GM18870 (cell line): ENCODE results near the gene MIF.

Experiments used
- ATAC-seq: cut with Tn5 transposase; IDR thresholded peaks from one replicate; pipeline ENCODE4 v1.9.1; 2021; ENCODE audit warnings: moderate library complexity; ENCODE audit not compliant: unreplicated experiment

Gene MIF

GRCh38 chr22:23875801-23876200, 18.4 kb upstream of the MIF start:
- no peak for ATAC-seq

- ATAC-seq = no peak
These were observed 16.6 kb upstream of the MIF start for GRCh38 chr22:23877566-23877965.

- no peak for ATAC-seq
These were observed 16.0 kb upstream of the MIF start for GRCh38 chr22:23878219-23878618.

GRCh38 chr22:23882370-23882769, 11.8 kb upstream of the MIF start:
- no peak for ATAC-seq

GRCh38 chr22:23883658-23884057, 10.5 kb upstream of the MIF start:
- ATAC-seq = no peak

- no peak for ATAC-seq
These were observed 10.0 kb upstream of the MIF start for GRCh38 chr22:23884140-23884539.

DNA sequence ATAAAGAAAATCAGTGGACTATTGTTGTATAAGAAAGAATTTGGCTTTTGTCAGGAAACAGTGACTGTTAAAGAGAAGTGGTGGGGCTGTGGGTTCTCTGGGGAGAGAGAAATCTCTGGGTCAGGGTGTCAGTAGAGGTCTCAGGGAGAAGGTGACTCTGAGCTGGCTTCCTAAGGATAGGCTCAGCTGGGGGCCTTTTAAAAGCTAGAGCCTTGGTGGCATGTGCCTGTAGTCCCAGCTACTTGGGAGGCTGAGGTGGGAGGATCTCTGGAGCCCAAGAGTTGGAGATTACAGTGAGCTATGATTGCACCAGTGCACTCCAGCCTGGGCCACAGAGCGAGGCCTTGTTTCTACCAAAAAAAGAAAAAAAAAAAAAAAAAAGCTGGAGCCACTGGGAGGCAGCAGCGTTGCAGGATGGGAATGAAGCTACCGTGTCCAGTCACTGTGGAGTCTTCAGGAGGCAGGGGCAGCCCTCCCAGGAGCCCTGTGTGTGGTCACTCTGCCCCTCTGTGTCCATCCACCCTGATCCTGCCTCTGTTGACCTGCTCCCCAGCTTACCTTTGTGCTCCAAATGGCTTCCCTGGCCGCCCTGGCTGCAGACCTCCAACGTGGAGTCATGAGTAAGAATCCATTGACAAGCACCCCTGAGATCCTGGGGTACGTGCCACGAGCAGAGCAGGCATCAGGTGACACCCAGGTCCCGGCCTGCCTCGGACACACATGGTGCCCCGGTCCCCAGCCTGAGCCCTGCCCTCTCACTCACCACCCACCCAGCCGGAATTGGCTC, 5.4 kb upstream of the MIF start:
- no peak for ATAC-seq

GRCh38 chr22:23889620-23890019, 4.6 kb upstream of the MIF start:
- ATAC-seq = no peak

GRCh38 chr22:23891726-23892125, 2.5 kb upstream of the MIF start:
- ATAC-seq = no peak

DNA sequence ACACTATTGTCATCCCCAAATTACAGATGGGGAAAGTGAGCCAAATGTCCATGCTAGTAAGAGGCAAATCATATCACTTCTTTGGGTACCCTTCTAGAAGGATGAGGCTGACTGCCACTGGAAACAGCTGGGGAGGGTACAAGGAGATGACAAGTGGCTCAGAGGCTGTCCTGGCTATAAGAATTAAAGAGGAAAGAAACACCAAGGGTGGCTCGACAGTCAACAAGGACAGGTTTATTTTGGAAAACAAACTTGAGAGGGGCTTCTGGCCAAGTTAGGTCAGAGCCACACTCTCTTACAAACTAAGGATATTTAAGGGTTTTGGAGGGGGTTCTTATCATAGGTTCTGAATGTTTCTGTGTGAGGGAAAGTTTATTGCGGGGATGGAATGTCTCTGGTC, 2.1 kb upstream of the MIF start:
- no peak for ATAC-seq

- no peak for ATAC-seq
These were observed 1.5 kb upstream of the MIF start for GRCh38 chr22:23892706-23893105.

DNA sequence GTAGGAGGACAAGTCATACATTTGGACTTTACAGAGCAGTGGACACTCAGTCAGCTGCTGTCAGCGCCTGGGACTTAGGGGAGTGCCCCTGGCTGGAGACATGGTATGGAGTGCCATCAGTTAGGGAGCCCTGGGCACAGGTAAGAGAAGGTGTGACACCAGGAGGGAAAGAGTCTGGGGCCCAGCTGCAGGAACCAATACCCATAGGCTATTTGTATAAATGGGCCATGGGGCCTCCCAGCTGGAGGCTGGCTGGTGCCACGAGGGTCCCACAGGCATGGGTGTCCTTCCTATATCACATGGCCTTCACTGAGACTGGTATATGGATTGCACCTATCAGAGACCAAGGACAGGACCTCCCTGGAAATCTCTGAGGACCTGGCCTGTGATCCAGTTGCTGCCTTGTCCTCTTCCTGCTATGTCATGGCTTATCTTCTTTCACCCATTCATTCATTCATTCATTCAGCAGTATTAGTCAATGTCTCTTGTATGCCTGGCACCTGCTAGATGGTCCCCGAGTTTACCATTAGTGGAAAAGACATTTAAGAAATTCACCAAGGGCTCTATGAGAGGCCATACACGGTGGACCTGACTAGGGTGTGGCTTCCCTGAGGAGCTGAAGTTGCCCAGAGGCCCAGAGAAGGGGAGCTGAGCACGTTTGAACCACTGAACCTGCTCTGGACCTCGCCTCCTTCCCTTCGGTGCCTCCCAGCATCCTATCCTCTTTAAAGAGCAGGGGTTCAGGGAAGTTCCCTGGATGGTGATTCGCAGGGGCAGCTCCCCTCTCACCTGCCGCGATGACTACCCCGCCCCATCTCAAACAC, 850 bp upstream of the MIF start:
- ATAC-seq = no peak

DNA sequence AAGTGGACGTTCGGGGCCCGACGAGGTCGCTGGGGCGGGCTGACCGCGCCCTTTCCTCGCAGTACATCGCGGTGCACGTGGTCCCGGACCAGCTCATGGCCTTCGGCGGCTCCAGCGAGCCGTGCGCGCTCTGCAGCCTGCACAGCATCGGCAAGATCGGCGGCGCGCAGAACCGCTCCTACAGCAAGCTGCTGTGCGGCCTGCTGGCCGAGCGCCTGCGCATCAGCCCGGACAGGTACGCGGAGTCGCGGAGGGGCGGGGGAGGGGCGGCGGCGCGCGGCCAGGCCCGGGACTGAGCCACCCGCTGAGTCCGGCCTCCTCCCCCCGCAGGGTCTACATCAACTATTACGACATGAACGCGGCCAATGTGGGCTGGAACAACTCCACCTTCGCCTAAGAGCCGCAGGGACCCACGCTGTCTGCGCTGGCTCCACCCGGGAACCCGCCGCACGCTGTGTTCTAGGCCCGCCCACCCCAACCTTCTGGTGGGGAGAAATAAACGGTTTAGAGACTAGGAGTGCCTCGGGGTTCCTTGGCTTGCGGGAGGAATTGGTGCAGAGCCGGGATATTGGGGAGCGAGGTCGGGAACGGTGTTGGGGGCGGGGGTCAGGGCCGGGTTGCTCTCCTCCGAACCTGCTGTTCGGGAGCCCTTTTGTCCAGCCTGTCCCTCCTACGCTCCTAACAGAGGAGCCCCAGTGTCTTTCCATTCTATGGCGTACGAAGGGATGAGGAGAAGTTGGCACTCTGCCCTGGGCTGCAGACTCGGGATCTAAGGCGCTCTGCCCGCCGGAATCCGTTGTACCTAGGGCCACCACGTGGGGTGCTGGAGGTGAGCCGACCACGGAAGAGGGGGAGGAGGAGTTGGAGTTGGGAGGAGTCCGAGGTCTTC, 771 bp downstream of the MIF start:
- ATAC-seq = peak; percentile 2

- ATAC-seq = no peak
These were observed 1.5 kb downstream of the MIF start for GRCh38 chr22:23895599-23896144.

- no peak for ATAC-seq
These were observed 2.0 kb downstream of the MIF start for GRCh38 chr22:23896166-23896522.

- ATAC-seq = no peak
These were observed 2.5 kb downstream of the MIF start for GRCh38 chr22:23896523-23897186.

GRCh38 chr22:23897320-23897719, 3.1 kb downstream of the MIF start:
- no peak for ATAC-seq

- no peak for ATAC-seq
These were observed 4.1 kb downstream of the MIF start for GRCh38 chr22:23898006-23898974.

DNA sequence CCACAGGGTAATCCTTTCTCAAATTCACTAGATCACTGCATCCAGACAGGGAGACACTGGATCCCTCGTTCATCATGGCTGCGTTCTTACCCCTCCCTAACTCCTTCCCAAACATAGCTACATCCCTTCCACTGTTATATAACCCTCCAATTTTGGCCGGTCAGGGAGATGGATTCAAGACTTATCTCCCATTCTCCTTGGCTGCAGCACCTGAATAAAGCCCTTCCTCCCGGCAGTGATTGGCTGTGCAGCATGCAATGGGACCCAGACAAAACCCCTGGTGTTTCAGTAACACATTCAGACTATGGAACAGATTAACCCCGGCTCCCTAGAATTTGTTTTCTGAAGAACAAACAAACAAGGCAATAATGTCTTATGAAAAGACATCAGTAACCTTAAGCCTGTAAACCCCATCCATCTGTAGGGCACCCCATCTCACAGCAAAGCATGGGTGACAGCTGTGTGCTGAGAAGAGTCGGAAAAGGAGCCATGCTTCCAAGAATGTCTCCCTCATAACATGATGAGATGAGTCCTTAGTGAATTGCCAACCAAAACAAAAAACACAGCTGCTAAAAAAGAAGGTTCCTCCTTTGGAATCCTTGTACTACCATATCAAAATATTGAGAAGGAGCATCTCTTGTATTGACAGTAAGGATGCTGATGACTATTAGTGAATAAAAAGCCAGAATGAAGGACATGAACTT, 5.0 kb downstream of the MIF start:
- no peak for ATAC-seq
